Activated CD8-positive, alpha-beta memory T cell treated with anti-CD3 and anti-CD28 coated beads, Interleukin-2, amount 50 U/mL, for 24 hours (primary cell): ENCODE measurements around the gene GCNT4.

Experiments used
- DNase-seq: peaks from one replicate; pipeline ENCODE4 v3.0.0-alpha.2; 2020; ENCODE audit errors: extremely low read depth

GCNT4 gene

GRCh38 chr5:75051217-75051751 lies 1.1 kb downstream of the GCNT4 start:
- DNase-seq, result no peak

- no peak for DNase-seq
These were observed 1.9 kb downstream of the GCNT4 start for GRCh38 chr5:75050415-75050814.

GRCh38 chr5:75049456-75050351 lies 2.7 kb downstream of the GCNT4 start:
- no peak for DNase-seq

GRCh38 chr5:75048457-75048953 lies 3.9 kb downstream of the GCNT4 start:
- no peak for DNase-seq

DNA sequence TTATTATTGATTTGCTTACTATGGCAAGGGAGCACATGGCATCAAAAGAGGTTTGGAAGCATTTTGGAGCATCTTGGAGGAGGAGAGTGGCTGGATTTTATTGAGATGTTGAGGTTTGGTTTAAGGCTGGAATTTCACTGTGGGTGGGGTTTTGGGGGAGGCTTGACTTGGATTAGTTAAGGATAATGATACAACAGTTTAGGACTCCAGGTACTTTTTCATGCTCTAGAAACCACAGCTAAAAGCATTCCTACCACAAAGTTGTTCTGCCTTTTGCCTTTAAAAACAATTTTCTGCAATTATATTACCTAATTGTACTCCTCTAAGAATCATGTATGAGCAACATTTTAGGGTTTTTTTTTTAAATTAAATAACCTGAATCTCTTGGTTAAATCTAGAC lies 5.0 kb downstream of the GCNT4 start:
- DNase-seq, result no peak

GRCh38 chr5:75046366-75047142 lies 5.8 kb downstream of the GCNT4 start:
- DNase-seq, result no peak

DNA sequence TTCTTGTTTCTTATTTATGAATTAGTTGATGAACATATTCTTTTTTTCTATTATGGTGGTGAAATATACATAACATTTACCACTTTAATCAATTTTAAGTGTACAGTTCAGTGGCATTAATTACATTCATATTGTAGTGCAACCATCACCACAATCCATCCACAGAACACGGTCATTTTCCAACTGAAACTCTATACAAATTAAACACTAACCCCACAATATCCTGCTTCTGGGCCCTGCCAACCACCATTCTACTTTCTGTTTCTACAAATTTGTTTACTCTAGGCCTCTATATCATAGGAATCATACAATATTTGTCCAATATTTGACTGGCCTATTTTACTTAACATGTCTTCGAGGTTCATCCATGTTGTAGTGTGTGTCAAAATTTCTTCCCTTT lies 7.3 kb downstream of the GCNT4 start:
- DNase-seq, result no peak

GRCh38 chr5:75044406-75044805 lies 8.0 kb downstream of the GCNT4 start:
- DNase-seq, result no peak

- no peak for DNase-seq
These were observed 8.6 kb downstream of the GCNT4 start for GRCh38 chr5:75043633-75044264.

DNA sequence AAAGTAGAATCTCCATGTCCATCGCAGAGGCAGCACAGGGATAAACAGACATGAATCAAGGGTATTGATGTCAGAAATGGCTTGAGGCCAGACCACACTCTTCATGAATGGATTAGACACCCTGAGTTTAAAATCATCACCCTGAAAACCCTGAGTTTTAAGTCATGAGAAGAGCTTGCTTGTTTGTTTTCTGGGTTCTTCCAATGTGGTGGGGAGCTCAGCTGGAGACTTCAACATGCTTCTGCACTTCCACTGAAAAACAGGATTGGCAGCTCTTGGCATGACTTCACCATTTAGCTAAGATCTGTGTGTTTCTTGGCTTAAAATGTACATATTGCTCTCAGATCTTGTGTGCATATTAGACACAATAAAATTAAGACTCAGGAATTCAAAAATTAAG lies 9.8 kb downstream of the GCNT4 start:
- no peak for DNase-seq

DNA sequence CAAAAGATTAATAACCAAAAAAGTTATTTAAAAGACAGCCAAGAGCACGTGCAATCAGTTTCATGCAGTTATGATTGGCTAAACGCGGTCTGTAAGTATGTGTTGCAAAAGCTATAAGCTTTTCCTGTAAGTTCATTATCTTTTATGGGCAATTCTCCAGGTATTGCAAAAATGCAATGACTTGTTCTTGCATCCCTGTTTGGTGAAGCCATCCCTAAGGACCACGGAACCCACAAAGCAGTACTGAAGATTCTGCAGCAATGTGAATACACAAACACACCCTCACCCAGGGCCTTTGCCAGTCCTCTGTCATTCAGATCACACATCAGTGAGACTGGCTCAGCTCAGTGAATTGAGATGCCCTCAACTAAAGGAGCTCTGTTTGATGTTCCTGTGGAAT lies 11.4 kb downstream of the GCNT4 start:
- no peak for DNase-seq

GRCh38 chr5:75037106-75037505 lies 15.3 kb downstream of the GCNT4 start:
- no peak for DNase-seq

DNA sequence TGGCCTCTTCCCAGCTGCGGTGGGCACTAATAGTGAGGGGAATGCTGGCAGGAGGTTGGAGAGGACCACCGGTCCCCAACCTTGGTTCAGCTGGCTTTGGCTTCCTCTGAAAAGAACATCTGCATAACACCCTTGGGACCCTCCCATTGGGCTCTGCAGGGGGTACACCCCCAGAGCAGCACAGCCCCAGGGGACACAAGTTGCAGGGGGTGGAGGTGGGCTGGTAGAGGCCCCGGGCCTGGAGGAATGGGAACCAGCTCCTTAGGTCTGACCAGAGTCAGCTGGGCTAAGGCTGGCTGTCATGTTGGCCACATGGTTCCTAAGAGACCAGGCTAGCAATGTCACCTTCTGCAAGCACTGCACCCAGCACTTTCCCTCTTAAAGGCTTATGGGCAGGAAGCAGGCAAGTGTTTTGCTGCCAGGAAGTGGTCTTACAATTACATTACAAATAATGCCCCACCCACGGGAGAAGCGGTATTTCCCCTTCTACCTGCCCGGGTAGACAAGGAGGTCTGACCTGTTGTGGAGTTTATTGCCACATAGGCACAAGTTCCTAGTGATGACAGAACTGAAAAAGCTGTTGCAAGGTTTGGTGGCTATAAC lies 18.1 kb downstream of the GCNT4 start:
- no peak for DNase-seq

GRCh38 chr5:75031366-75031765 lies 21.0 kb downstream of the GCNT4 start:
- DNase-seq, result no peak

DNA sequence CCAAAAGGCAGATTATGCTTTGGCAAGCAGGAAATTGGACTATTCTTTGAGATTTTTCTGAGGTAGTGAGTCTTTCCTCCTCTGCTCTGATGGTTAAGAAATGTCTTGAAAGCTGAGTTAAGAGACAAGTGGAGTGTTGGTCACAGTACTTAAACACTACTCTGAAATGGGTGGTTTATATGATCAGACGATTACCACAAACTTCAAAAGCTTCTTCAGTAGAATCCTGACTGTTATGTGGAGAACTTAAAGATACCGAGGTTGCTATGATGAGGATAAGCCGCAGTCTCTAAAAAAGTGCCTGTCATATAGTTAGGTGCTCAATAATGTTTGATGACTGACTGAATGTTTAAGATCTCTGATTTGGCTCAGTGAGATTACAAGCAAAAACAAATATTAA lies 24.3 kb downstream of the GCNT4 start:
- no peak for DNase-seq

DNA sequence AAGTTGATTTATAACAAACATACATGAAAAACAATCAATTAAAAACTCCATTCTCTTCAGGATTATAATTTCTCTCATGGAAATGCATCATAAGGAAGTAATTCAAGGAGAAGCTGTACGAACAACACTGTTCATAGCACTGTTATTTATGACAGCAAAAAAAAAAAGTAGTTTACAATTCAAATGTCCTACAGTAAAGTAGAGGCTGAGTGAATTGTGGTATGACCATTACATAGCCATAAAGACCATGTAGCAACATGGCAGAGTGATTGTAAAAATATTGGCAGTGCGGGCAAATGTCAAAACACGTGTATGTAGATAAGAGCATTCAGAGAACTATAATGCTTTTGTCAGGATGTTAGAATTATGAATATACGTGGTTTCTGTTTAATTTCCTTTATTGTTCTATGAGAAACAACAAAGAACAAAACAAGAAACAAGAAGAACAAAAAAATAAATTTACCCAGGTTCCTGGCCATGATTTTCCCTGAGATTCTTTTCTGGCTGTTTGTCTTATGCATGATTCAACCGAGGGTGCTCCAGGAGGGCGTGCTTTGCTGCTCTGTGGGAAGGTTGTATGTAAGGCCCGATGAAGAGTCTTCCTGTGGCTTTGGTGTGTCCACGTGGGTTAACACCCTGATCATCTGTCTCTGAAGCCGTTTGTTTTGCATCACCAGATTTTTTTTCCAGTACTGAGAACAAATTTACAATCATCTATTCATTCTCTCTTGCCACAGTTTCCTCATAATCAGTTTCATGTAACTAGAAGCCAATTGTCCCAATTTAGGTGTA lies 28.8 kb downstream of the GCNT4 start:
- no peak for DNase-seq

DNA sequence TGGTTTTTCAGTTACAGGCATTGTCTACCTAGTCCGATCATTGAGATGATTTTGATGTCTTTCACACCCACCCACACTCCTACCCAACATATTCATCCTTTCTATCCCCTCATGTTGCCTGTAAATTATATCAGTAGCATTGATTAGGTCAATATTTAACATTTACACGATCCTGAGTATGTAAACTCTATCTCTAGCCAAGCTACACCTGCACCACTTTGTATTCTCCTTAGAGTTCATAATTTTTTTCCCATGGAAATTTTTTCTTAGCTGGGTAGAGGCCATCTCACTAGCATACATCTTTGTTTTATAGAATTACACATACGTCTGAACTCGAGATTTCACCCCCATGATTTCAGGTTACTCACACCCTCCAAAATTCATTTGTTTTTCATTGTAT lies 30.6 kb downstream of the GCNT4 start:
- DNase-seq, result no peak

DNA sequence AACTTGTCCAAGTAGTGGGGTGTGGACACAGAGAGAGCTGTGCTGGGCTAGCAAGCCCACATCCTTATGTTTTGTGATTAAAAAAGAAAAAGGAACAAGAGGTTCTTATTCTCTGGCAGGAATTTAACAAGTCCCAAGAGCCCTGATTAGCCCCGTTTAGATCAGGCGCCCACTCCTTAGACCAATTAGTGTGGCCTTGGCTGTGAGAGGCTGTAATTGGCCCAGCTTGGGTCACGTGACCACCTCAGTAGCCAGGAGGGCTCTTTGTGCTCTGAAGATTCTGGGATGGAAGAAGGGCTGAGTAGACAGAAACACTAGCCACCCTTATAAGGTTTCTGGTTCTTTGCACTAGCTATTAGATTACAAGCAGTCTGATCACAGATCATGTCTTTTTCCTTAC lies 31.1 kb downstream of the GCNT4 start:
- DNase-seq, result no peak

- no peak for DNase-seq
These were observed 32.2 kb downstream of the GCNT4 start for GRCh38 chr5:75020016-75020656.

GRCh38 chr5:75018805-75019587 lies 33.4 kb downstream of the GCNT4 start:
- DNase-seq, result no peak
